Measurements from ENCODE around the gene ZNRF3. TPM values are rescaled to one million over a fixed set of nuclear protein-coding genes. Genes with fewer than 3 reads are reported as not detected.
"Not testable (repeated sequence)": the region's sequence is repeated elsewhere in the genome, so short reads cannot be mapped to it uniquely, and the experiment has no call there.

Gene ZNRF3
- under 1 TPM; 0.40 to 0.58 TPM for total RNA-seq

DNA sequence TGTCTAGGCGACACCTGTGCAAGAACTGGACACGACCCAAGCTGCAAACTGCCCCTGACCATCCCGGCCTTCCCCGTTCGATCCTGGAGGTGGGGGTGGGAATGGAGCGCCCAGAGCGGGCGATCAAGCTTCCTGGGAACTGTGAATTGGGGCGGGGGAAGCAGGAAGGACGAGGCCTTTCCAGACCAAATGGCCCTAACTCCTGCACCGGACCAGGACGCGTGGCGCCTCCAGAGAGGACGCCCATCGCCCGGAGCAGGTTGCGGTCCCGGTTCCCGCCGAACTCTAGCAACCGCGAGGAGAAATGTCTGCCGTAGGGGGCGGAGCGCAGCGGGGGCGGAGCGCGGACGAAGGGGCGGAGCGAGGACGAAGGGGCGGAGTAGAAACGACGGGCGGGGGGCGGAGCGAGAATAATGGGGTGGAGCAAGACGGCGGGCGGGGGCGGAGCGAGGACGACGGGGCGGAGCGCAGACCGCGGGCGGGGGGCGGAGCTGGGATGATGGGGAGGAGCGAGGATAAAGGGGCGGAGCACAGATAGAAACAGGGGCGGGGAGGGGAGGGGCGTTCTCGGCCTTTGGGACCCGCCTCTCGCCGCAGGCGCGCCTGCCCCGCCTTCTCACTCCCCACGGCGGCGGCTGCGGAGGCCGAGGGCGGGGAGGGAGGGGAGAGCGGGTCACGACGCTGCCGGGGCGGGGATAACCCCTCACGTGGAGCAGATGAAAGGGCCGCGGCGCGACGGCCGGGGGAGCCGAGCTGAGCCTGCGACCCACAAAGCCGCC, at the start of gene ZNRF3:
TSS of gene ZNRF3 (plus strand) at position 695 of the 779 bp plus-strand sequence. CDS start 195 bp downstream, outside the sequence.
- no peaks in the 10 kb centered on the region for H3K36me3 Mint-ChIP-seq (ENCODE audit: low read depth)
- peaks cover 61% of the 10 kb centered on the region for H3K27me3 Mint-ChIP-seq
- ChIA-PET CTCF (interaction anchor here (0.5 to 2.0 kb wide), 3 partner anchors 14 to 158 kb away, joined by 5 to 7 read pairs (median 6); no protein-coding TSS in a partner anchor), POLR2A (interaction anchor here (1.1 to 1.3 kb wide), 2 partner anchors 9 to 72 kb away, joined by 3 to 5 read pairs; no protein-coding TSS in a partner anchor)
- no peaks in the 10 kb centered on the region for H3K9me3 Mint-ChIP-seq
- DNase-seq: peak; percentile 89
- H3K4me1 Mint-ChIP-seq: peaks cover 15% of the 10 kb centered on the region
- H3K27ac Mint-ChIP-seq: no peak within 1 kb of the TSS
- H3K4me3 Mint-ChIP-seq: peak within 1 kb of the TSS; percentile 70

DNA sequence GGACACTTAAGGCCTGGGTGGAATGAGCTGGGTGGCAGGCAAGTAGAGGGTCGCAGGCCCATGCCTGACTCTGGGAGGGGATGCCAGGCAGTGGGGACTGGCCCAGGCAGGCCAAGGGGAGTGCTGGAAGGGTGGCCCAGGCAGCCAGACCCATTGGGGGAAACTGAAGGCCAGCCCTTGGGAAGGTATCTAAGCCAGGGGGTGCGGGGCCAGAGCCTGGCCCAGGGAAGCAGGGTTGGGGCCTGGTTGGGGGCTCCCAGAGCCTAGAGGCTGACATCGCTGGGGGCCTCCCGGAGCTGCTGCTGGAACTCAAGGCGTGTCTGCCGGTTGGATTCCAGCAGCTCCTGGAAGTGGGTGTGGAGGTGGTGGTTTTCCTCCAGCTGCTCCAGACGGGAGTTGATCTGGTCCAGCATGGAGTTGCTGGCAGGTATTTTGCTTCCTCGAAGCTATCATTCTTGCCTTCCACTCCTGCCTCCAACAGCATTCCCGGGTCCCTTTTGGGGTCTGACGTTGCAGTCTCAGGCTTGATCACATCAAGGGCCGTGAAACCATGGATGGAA, 47.7 kb upstream of the ZNRF3 start:
- POLR2A ChIA-PET: no interaction called here
- H3K9me3 Mint-ChIP-seq: no peaks in the 10 kb centered on the region
- CTCF ChIA-PET: interaction anchor here (0.6 kb wide), 1 partner anchor 24 kb away, joined by 3 read pairs; no protein-coding TSS in a partner anchor
- no peak overlapping the region for H3K27ac Mint-ChIP-seq
- H3K36me3 Mint-ChIP-seq (ENCODE audit: low read depth): peaks cover 10% of the 10 kb centered on the region
- H3K4me1 Mint-ChIP-seq: peaks cover 11% of the 10 kb centered on the region
- no peak overlapping the region for H3K4me3 Mint-ChIP-seq
- no peak for DNase-seq
- no peaks in the 10 kb centered on the region for H3K27me3 Mint-ChIP-seq

DNA sequence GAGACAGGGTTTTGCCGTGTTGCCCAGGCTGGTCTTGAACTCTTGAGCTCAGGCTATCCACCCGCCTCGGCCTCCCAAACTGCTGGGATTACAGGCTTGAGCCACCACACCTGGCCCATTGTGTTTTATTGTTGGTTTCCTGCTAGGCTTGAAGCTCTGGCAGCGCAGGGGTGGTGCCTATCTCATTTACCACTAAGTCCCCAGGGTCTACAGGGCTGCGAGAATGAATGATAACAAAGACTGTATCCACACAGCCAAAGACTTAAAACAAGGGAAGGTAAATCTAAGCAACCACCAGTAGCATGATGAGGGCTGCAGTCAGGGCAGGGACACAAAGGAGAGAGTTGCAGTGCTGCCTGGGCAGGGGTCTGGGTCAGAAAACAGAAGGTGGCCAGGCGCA, 45.7 kb upstream of the ZNRF3 start:
- peaks cover 11% of the 10 kb centered on the region for H3K4me1 Mint-ChIP-seq
- POLR2A ChIA-PET: no interaction called here
- no peak overlapping the region for H3K27ac Mint-ChIP-seq

DNA sequence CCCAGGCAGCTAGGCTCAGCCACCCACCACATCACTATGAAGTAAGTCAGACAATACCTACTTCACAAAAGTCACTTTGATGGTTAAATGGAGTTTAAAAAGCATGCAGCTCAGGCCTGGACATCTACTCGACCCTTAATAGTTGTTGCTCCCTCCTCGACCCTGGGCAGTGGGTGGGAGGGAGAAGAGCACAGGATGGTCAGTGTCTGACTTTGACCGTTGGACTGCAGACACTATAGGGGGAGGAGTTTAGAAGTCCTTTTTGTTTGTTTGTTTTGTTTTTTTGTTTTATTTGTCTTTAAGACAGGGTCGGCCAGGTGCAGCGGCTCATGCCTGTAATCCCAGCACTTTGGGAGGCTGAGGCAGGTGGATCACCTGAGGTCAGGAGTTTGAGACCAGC, 44.4 kb upstream of the ZNRF3 start:
- POLR2A ChIA-PET: no interaction called here
- DNase-seq: no peak
- no peaks in the 10 kb centered on the region for H3K4me1 Mint-ChIP-seq

More for the DNA sequence above, 45.7 kb upstream of the ZNRF3 start:
- DNase-seq: no peak
- CTCF ChIA-PET: no interaction called here
- no peaks in the 10 kb centered on the region for H3K27me3 Mint-ChIP-seq
- no peaks in the 10 kb centered on the region for H3K36me3 Mint-ChIP-seq (ENCODE audit: low read depth)
- no peak overlapping the region for H3K4me3 Mint-ChIP-seq
- H3K9me3 Mint-ChIP-seq: no peaks in the 10 kb centered on the region

DNA sequence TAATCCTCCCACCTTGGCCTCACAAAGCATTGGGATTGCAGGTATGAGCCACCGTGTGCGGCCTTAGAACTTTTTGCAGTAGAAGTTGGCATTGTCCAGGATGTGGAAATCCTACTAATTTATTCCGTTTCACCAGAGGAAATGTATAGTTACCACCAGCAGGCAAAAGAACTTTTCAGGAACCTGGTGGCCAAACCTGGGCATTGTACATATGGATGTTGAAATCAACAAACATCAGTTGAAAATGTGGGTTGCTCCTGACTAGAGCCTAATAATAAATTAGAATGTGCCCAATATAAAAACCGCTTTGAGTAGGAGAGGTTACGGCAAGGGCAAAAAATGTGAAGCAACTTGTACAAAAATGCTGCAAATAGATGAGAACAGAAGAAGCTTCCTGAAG, 42.3 kb upstream of the ZNRF3 start:
- peaks cover 2% of the 10 kb centered on the region for H3K36me3 Mint-ChIP-seq (ENCODE audit: low read depth)
- DNase-seq: no peak
- no peak overlapping the region for H3K27ac Mint-ChIP-seq
- no peaks in the 10 kb centered on the region for H3K4me1 Mint-ChIP-seq
- no peak overlapping the region for H3K4me3 Mint-ChIP-seq
- ChIA-PET POLR2A (interaction anchor here (0.6 kb wide), 1 partner anchor 247 kb away, joined by 3 read pairs; no protein-coding TSS in a partner anchor), CTCF (interaction anchor here (0.7 kb wide), 1 partner anchor 414 kb away, joined by 6 read pairs; no protein-coding TSS in a partner anchor)
- peaks cover under 1% of the 10 kb centered on the region for H3K9me3 Mint-ChIP-seq
- no peaks in the 10 kb centered on the region for H3K27me3 Mint-ChIP-seq

More for the DNA sequence above, 44.4 kb upstream of the ZNRF3 start:
- Mint-ChIP-seq H3K27me3 (no peaks in the 10 kb centered on the region), H3K27ac (no peak overlapping the region), H3K4me3 (no peak overlapping the region), H3K9me3 (no peaks in the 10 kb centered on the region), H3K36me3 (ENCODE audit: low read depth) (no peaks in the 10 kb centered on the region)
- CTCF ChIA-PET: no interaction called here

DNA sequence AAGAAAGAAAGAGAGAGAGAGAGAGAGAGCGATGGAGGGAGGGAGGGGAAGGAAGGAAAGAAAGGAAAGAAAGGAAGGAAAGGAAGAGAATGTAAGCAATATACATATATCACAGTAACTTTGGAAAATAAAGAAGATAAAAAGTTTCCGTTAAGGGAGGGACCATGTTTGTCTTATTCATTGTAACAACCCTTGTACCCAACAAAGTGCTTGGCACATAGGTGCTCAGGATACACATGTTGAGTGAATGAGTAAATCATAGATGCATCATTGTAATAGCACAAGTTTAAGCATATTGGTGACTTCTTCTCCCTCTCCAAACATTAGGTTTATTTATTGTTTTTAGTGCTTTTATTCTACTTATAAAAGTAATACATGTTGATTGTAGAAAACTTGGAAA, 39.7 kb upstream of the ZNRF3 start:
- POLR2A ChIA-PET: interaction anchor here (0.7 kb wide), 1 partner anchor 566 kb away, joined by 4 read pairs; no protein-coding TSS in a partner anchor
- H3K9me3 Mint-ChIP-seq: peaks cover 10% of the 10 kb centered on the region
- no peaks in the 10 kb centered on the region for H3K4me1 Mint-ChIP-seq
- H3K4me3 Mint-ChIP-seq: no peak overlapping the region
- no peaks in the 10 kb centered on the region for H3K27me3 Mint-ChIP-seq
- H3K36me3 Mint-ChIP-seq (ENCODE audit: low read depth): peaks cover 9% of the 10 kb centered on the region
- CTCF ChIA-PET: interaction anchor here (0.7 kb wide), 1 partner anchor 60 kb away, joined by 3 read pairs; no protein-coding TSS in a partner anchor
- DNase-seq: no peak
- no peak overlapping the region for H3K27ac Mint-ChIP-seq

DNA sequence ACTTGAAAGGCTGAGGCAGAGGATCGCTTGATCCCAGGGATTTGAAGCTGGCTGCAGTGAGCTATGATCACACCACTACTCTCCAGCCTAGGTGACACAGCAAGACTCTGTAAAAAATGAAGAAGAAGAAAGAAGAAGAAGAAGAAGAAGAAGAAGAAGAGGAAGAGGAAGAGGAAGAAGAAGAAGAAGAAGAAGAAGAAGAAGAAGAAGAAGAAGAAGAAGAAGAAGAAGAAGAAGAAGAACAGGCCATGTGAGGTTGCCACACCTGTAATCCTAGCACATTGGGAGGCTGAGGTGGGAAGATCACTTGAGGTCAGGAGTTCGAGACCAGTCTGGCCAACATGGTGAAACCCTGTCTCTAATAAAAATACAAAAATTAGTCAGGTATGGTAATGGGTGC, 39.1 kb upstream of the ZNRF3 start:
- H3K4me1 Mint-ChIP-seq: not testable (repeated sequence)

DNA sequence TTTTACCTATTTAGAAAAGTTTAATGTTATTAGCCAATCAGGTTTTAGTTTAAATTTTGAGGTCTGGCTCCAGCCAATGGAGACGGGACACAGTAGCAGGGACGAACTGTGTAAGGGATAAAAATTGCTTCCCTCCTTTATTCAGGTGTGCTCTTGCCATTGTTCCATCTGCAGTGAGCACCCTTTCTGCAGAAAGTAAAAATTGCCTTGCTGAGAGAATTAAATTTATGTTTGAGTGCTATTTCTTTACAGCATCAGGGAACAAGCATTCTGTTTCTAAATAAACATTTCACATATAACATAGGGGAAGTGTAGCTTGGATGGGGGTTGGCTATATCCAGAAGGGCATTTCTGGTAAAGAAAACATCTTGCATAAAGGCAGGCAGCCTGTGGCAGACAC, 36.4 kb upstream of the ZNRF3 start:
- Mint-ChIP-seq H3K27ac (no peak overlapping the region), H3K9me3 (peaks cover 10% of the 10 kb centered on the region), H3K4me3 (no peak overlapping the region), H3K27me3 (no peaks in the 10 kb centered on the region), H3K36me3 (ENCODE audit: low read depth) (peaks cover 9% of the 10 kb centered on the region), H3K4me1 (no peaks in the 10 kb centered on the region)
- ChIA-PET POLR2A (no interaction called here), CTCF (interaction anchor here (1.2 kb wide), 1 partner anchor 247 kb away, joined by 3 read pairs; no protein-coding TSS in a partner anchor)
- no peak for DNase-seq

More for the DNA sequence above, 39.1 kb upstream of the ZNRF3 start:
- H3K9me3 Mint-ChIP-seq; DNase-seq; H3K36me3 Mint-ChIP-seq (ENCODE audit: low read depth); H3K4me3 Mint-ChIP-seq; H3K27ac Mint-ChIP-seq; H3K27me3 Mint-ChIP-seq: not testable (repeated sequence)
- CTCF ChIA-PET: interaction anchor here (0.7 kb wide), 1 partner anchor 61 kb away, joined by 3 read pairs; no protein-coding TSS in a partner anchor
- POLR2A ChIA-PET: interaction anchor here (0.7 kb wide), 1 partner anchor 567 kb away, joined by 4 read pairs; no protein-coding TSS in a partner anchor

DNA sequence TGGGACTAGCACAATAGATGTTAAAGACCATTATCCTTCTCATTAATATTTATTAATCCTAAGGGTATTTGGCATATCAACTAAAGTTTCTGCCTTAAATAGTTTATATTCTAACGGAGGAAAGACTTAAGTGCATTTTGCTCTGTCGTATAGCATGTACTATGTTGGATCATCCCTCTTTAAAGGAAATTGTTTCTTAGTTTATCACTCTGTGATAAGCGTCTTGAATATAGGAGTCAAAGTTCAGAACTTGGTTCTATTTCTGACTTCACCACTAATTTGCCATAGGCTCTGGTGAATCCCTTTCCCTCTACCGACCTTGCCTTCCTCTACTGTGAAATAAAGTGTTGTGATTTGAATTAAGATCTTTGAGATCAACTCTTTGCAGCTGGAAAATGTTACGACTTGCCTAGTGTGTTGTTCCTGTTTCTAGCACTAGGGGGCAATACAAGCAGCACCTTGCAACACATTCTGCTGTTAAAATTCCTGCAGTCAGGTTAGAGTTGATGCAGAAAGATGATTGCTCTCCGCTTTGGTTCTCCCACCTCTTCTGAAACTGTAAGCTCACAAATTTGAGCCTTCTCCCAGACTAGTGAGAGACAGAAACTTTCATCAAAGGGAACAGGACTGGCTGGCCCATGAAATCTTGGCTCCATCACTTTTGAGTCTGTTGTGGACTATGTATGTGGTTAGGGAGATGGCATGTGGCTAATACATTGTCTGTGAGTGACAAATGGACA, 27.8 kb upstream of the ZNRF3 start:
- H3K27ac Mint-ChIP-seq: no peak overlapping the region
- H3K9me3 Mint-ChIP-seq: no peaks in the 10 kb centered on the region
- peaks cover 10% of the 10 kb centered on the region for H3K27me3 Mint-ChIP-seq
- H3K4me3 Mint-ChIP-seq: no peak overlapping the region
- CTCF ChIA-PET: interaction anchor here (0.7 to 2.8 kb wide), 10 partner anchors 64 to 390 kb away, joined by 3 to 42 read pairs (median 4); no protein-coding TSS in a partner anchor
- no peaks in the 10 kb centered on the region for H3K4me1 Mint-ChIP-seq
- no peaks in the 10 kb centered on the region for H3K36me3 Mint-ChIP-seq (ENCODE audit: low read depth)
- POLR2A ChIA-PET: no interaction called here
- DNase-seq: peak; percentile 33

DNA sequence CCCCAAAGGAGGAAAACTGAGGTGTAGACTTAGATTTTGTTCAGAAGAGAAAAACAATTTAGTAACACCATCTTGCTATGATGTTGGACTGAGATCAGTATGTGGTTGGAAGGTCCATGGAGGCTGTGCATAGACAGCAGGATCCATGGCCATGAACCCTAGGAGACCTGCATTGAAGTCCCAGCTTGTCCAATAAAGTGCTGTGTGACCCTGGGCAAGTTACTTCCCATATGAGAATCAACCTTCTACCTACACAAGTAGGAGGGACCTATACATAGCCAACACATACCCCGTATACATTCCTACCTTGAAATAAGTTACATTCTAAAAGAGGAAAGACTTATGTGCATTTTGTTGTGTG, 27.3 kb upstream of the ZNRF3 start:
- ChIA-PET CTCF (interaction anchor here (0.9 to 2.8 kb wide), 8 partner anchors 64 to 389 kb away, joined by 3 to 42 read pairs (median 4); no protein-coding TSS in a partner anchor), POLR2A (no interaction called here)
- DNase-seq: no peak
- H3K4me1 Mint-ChIP-seq: no peaks in the 10 kb centered on the region
- H3K27ac Mint-ChIP-seq: no peak overlapping the region
- no peaks in the 10 kb centered on the region for H3K36me3 Mint-ChIP-seq (ENCODE audit: low read depth)
- peaks cover 10% of the 10 kb centered on the region for H3K27me3 Mint-ChIP-seq
- H3K9me3 Mint-ChIP-seq: no peaks in the 10 kb centered on the region
- H3K4me3 Mint-ChIP-seq: no peak overlapping the region

DNA sequence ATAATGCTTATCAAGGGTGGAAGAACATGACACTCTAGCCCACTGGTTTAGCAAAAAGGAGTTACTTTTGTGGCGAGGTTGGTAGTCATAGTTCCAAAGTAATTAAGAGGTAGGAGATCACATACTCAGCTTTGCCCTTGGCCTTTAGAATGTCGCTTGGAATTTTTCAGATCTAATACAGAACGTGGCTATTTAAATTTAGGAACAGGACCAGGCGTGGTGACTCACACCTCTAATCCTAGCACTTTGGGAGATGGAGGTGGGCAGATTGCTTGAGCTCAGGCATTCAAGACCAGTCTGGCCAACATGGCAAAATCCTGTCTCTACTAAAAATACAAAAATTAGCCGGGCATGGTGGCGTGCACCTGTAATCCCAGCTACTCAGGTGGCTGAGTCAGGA, 26.1 kb upstream of the ZNRF3 start:
- no peaks in the 10 kb centered on the region for H3K9me3 Mint-ChIP-seq
- no peaks in the 10 kb centered on the region for H3K4me1 Mint-ChIP-seq
- H3K36me3 Mint-ChIP-seq (ENCODE audit: low read depth): no peaks in the 10 kb centered on the region
- peaks cover 10% of the 10 kb centered on the region for H3K27me3 Mint-ChIP-seq
- CTCF ChIA-PET: interaction anchor here (0.6 to 2.8 kb wide), 2 partner anchors 158 to 184 kb away, joined by 3 to 42 read pairs; no protein-coding TSS in a partner anchor
- no peak overlapping the region for H3K27ac Mint-ChIP-seq
- POLR2A ChIA-PET: no interaction called here
- DNase-seq: no peak
- no peak overlapping the region for H3K4me3 Mint-ChIP-seq

DNA sequence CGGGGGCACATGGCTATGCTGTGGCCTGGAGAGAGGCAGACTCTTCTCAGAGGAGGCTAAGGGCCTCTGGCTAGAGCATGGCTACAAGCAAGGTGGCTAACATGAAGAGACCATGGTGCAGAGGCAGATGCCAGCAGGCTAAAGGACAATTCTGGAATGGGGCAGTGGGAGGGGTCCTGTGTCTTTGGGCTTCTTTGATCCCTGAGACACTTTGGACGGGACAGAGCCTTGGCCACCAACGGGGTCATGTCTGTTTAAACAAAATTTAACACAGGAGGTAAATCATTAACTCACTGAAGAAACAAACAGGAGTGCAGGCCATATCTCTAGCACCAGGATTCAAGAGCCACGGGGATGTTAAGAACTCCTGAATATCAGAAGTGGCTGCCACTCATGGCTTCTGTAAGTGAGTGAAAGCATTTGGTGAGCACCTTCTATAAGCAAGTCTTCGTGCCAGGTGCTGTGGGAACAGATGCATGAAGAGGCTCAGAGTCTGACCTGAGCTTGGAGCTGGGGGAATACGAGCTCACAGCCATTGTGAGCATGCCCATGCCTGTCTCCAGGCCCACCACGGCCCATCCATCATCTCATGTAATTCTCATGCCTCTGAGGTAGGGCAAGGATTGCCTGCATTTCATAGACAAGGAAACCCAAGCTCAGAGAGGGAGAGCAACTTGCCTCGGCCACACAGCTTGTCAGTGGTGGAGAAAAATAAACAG, 18.3 kb upstream of the ZNRF3 start:
- no peak for DNase-seq
- Mint-ChIP-seq H3K27me3 (no peaks in the 10 kb centered on the region), H3K9me3 (no peaks in the 10 kb centered on the region), H3K4me1 (no peaks in the 10 kb centered on the region), H3K36me3 (ENCODE audit: low read depth) (no peaks in the 10 kb centered on the region), H3K4me3 (no peak overlapping the region), H3K27ac (no peak overlapping the region)
- ChIA-PET CTCF (no interaction called here), POLR2A (no interaction called here)
